ENCODE data around the gene KCNJ1.

Gene KCNJ1

DNA sequence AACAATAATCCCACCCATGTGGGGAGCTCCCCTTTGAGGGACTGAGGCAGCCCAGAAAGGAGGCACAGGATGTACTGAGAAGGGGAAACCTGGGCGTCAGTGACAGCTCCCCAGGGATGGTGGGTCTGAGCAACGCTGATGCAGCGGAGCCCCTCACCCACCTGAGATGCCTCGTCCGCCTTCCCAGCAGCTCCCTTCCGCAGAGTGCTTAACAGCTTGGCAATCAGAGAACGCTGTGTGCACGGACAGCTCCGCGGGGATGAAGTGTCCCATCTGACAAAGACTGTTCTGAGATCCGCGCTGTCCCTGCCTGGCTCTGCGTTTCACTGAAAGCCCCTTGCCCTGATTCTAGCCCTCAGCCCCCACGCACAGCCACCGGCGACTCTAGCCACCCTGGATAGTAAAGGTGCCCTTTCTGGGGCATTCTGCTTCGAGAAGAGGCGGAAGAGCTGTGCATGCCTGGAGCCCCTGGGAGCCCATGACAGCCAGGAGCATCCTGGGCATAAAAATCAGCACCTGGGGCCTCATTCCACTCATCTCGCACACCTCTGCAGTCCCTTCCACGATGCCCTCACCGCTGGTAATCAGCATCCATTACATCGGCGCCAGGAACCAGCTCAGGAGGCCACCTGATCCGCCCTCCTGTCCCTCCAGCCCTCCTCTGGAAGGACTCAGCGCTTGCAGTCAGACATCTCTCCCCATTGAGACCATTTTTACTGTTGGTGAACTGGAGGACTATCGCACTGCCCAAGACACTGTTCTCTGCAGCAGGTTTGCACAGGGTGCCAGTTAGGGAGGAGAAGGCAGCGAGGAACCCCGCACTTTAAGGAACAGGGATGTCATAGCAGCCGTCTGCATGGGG is 34.8 kb upstream of the KCNJ1 start:
- no peak for DNase-seq

DNA sequence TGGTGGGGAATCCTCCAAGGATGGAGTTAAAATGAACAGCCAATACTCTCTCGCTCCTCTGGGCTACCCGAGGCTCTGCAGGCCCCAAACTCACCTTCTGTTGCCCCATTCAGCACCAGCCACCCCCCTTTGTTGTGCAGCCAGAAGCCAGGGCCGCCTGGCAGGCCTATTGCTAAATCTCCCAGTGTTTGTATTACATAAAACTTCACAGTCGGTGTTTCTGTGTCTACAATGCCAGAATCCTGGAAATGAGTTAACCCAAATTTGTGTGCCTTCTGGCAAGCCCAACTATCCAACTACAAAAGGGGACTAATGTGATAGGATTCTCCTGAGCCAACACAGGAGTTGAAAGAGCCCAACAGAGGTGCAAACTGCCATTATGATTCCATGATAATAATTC is 33.4 kb upstream of the KCNJ1 start:
- peak in 1 of 51 donors; percentile 8 for DNase-seq

DNA sequence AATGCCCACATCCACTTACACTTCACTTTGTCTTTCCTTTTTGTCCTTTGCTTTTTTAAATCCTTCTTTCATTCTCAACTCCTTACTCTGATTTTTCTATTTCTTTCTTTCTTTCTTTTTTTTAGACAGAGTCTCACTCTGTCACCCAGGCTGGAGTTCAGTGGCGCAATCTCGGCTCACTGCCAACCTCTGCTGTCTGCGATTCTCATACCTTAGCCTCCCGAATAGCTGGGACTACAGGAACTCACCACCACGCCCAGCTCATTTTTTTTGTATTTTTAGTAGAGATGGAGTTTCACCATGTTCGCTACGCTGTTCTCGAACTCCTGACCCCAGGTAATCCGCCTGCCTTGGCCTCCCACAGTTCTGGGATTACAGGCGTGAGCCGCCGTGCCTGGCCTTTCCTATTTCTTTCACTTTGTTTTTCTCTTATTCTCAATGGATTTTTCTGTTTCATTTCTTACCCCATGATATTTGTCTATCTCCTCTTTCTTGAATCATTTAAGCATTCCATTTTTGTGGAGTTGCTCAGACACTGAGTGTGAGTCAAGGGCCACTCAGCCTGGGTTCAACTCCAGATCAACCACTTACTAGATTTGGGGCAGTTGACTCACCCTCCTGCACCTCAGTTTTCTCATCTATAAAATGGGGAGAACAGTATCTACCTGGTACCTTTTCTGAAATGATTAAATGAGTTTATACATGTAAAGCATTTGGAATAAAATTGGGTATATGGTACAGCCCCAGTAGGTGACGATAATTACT is 31.7 kb upstream of the KCNJ1 start:
- no peak for DNase-seq

DNA sequence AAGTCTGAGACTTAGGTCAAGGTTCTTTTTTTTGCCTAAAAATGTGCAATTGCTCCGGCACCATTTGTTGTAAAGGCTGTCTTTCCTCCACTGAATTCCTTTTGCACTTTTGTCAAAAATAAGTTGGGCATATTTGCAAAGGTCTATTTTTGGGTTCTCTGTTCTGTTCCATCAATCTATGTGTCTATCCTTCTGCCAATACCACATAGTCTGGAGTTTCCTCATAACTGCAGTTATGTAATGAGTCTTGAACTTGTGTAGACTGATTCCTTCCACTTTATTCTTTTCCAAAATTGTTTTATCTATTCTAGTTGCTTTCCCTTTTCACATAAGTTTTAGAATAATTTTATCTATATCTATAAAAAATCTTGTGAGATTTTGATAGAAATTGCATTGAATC is 30.7 kb upstream of the KCNJ1 start:
- DNase-seq = no peak

DNA sequence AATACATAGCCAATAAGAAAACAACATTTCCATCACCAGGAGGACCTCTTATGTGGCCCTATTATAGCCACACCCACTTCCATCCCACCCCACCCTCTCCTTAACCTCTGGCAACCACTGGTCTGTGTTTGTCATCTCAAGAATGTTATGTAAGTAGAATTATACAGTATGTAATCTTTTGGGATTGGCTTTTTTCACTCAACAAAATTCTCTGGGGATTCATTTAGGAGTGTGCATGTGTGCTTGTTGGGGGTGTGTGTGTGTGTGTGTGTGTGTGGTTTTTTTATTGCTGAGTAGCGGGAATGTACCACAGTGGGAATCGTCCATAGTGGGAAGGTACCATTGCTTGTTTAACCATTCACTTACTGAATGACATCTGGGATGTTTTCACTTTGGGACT is 29.3 kb upstream of the KCNJ1 start:
- no peak for DNase-seq

DNA sequence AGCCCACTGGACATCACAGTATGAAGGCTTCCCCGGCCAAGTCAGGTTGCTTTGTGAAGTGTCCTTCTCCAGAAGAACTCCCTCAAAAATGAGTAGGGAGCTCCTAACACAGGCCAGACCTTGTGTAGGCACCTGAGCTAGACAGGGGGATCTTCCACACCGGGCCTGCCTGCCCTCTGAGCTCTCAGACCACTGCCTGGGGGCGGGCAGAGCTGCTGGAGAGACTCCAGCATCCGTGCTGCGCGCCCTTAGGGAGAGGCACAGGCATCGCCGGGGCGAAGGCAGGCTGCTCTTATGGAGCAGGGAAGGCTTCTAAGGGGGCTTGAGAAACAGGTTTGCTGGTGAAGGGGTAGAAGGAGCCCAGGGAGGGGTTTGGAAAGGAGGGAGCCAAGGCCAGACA is 28.4 kb upstream of the KCNJ1 start:
- DNase-seq = no peak

DNA sequence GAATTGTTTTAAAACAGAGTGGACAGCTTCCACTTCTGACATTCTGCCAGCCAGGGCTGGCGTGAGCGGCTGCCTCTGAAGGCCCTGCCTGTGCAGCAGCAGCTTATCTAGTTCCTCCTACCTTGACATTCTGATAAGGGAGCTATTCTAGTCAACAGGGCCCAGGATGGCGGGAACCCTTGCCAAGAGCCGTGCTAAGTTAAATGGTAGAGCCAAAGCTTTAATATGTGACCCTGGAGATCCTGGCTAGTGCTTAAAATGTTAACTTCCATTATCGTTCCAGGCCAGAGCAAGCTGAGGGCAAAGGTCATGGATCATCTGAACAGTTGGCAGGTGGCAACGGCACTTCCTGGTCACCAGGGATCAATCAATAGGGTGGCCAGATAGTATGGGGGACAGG is 27.6 kb upstream of the KCNJ1 start:
- DNase-seq = no peak

DNA sequence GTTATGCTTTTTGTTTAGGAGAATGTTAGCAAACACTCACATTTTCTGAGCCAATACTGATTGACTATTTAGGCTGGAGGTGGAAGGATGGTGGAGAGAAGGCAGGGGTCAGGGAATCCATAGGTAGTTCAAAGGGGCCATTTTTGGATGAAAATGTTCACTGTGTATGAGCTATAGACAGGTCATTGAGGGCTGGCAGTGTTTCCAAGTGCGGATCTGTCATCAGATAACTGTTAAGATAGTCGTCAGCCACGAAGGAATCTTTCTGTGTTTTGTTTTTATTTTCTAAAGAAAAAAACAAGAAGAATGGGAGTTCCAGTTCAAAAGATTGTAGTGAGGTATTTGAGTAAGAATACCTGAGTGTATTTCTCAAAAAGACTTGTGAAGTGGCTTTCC is 27.2 kb upstream of the KCNJ1 start:
- no peak for DNase-seq

DNA sequence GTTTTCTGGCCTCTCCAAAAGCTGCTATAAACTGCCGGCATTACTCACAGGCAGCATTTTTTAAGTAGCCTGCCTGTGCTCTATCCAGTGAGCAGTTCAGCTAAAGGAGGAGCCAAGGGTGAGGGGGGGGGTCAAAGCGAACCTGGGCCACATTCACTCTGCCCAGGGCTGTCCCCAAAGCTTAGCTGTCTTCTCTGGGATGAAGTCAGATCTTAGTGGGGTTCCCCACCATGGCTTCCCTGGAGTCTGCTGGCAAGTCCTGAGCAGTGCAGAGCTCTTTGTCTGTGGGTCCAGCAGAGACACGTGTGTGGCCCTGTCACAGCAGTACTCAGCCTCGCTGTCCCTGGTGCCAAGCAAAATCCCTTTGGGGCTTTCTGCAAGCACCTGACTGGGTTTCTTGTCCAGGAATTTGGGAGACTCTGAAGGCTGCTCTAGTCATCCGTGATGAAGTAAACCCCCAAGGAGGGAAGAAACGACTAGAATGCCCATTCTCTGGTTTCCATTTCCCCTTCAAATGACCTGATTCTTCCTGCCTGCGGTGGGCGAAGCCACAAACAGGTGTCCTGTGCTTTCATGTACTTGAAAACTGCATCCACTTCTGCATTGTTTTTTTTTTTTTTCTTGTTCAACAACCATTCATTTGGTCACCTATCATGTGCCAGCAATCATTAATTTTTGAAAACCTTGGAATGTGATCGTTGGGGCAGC is 26.6 kb upstream of the KCNJ1 start:
- DNase-seq = no peak

DNA sequence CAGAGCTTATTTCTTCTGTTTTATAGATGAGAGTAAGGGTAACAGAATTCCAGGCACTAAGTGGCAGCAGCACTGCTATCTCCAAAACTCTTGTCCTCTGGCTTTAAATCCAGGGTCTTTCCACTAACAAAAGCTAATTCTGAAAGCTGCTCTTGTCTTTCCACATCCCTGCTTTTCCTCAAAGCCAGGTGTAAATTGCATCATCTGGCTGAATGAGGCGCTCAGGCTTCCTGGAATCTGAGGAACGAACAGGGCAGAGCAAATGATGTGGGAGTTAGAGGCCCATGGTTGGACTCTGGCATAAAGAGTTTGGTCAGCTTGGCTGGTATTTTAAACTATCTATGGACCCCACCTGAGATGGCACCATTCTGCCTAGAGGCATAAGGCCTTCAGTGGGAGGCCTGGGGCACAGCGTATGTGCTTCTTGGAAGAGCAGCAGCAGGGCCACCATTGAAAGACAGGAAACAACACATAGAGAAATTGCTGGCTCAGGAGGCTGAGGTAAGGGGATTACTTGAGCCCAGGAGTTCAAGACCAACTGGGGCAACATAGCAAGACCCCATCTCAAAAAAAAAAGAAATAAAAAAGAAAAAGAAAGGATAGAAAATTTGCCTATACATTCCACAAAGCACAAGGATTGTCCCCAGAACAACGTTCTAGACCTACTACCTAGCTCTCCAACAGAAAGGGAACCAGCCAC is 25.9 kb upstream of the KCNJ1 start:
- DNase-seq = no peak

DNA sequence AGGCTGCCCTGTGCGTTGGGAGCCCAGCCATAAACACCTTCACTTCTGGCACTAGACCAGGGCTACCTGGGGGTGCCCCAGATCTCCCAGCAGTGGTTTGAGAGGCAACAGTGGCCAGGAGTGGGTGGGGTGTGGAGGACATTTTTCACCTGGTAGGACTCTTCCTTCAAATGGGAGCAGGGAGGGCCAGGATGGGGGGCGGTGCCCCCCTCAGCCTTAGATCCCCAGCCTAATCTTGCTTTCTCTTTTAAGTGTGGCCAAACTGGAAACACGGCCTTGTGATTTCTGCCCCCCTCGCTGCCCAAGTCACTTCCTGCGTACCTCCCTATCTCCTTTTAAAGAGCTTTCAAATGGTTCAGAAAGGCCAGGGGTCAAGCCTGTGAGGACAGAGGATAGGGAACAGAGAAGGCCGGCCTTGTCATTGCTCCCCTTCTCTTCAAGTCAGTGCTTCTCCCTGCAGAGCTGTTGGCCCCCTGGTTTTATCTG is 24.9 kb upstream of the KCNJ1 start:
- no peak for DNase-seq

DNA sequence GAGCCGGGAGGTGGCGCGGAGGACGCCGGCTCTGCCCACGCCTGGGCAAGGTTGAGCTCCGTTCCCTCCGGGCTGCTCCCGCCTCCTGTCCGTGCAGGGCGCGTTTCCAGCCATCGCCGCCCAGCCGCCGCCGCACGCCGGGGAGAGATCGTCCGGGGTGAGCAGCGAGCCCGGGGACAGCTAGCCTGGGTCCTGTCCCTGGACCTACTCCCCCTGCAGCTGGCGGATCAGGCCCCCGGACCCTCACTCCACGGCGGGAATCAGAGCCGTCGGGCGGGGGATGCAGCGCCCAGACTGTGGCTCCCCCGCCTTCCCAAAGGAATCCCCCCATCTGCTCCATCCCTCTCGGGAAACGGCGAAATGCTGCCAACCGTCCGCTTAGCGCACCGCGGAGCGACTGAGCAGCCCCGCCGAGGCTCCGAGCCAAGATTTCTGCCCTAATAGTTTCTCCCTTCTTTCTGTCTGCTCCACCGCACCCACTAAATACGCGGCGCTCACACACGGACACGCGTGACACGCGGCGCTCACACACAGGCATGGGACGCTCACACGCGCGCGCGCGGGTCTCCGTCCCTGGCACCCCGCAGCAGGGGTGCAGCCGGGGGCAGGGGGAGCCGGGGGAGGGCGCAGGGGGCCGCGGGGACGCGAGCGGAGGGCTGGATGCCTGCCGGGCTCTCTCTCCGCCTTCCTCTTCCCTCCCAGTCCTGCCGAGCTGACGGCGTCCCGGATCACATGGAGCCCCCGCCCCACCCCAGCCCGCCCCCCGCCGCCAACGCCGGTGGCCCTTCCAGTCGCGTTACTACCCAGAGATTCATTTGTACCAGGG is 23.7 kb upstream of the KCNJ1 start, which contains the start of gene KCNJ5:
TSS of gene KCNJ5 (plus strand) at position 814 of the 826 bp plus-strand sequence. CDS start 19,918 bp downstream, outside the sequence.
- DNase-seq = peak in 18 of 51 donors; percentile 25 to 64 (median 48)

DNA sequence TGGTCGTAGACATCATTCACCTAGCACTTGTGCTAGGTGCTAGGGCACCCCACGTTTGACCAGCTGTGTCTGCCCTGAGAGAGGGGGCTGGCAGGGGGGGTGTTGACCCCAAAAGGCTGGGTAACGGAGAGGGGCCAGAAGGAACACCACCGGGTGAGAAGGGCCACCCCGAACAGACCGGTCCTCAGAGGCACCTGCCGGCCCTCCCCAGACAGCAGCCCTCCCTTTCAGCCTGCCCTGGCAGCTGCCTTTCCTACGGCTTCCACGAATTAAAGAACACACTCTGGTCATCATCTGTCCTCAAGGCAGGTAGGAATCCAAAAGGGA is 23.1 kb upstream of the KCNJ1 start:
- DNase-seq = no peak

DNA sequence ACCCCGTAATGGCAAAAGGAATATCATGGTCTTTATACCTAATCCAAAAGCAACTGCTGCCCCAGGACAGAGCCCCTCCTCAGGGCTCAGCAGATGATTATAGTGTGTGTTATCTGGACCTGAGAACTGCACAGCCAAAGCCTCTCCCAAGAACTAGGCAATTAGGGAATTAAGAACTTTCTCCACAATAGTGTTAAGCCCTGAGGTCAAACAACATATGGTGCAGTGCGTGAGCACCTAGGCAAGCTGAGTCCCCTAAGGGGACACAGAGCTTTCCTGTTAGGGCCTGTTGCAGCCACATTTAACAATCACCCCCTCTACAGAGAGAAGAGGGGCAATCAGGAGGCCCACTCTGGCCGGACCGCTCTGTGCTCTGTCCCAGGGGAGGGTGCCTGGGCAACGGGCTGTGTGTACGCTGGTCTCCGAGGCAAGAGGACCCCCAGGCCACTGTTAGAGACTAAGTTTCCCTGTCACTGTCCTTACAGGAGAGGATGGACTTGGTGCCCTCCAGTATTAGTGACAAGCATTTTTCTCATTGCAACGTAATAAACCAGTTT is 22.6 kb upstream of the KCNJ1 start:
- no peak for DNase-seq

DNA sequence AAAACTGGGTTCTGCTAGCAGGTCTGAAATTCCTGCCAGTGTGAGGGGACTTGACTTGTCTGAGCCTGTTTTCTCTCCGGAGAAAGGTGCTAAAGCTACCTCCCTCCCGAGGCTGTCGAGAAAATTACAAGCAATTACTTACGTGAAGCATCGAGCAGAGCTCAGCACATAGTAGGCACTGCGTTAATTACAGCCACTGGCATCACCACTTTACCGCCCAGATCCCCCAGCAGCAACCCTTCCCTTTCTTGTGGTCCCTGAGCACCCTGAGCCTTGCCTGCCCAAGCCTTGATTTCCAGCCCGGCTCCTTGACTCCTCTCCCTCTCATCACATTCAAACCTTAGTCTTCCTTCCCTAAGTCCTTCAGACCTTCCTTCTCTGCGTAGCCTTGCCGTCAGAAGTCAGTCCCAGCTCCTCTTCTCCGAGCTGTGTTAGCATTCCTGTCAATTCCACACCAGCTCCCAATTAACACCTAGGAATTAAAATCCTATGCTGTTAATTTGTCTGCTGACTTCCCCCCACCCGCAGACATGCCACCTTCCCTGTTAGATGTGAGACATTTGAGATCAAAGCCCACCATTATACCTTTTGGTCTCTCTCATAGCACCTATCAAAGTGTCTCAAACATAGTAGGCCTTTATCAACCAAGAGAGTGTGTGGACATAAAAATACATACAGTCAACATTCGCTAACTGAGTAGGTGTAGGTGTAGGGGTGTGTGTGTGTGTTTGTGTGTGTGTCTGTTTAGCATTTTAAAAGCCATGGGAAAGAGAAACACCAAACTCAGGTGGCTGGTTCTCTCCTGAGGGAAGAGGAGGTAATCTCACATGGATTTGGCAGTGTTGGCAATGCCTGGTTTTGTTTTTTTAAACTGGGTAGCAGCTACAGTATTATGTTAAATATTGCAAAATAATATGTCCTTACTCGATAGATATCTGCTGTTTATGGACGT is 21.2 kb upstream of the KCNJ1 start:
- no peak for DNase-seq

DNA sequence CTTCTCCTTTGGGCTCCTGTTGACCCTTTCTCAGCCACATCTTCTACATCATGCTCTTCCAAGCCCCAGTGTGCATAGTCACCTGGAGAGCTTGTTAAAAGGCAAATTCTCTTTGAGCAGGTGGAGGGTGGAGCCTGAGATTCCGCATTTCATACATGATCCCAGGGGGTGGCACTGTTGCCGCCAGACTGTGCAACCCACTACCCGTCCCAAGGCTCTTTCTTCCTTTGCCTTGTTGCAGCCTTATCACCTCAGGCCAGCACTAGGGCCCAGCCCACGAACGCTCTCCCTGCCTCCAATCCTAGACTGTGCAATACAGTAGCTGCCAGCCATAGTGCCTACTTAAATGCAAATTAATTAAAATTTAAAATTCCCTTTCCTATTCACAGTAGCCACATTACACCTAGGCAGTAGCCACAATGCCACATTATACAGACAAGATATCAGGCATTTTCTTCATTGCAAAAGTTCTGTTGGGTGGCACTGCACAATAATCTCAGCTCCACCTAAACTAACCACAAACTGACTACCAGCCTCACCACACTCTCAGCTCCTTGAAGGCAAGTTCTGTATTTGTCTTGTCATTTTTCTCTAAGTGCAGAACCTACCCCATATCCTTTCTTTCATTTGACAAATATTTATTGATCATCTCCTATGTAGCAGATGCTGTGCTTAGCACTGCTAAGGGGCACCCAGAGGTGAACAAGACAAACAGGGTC is 19.5 kb upstream of the KCNJ1 start:
- DNase-seq = no peak

DNA sequence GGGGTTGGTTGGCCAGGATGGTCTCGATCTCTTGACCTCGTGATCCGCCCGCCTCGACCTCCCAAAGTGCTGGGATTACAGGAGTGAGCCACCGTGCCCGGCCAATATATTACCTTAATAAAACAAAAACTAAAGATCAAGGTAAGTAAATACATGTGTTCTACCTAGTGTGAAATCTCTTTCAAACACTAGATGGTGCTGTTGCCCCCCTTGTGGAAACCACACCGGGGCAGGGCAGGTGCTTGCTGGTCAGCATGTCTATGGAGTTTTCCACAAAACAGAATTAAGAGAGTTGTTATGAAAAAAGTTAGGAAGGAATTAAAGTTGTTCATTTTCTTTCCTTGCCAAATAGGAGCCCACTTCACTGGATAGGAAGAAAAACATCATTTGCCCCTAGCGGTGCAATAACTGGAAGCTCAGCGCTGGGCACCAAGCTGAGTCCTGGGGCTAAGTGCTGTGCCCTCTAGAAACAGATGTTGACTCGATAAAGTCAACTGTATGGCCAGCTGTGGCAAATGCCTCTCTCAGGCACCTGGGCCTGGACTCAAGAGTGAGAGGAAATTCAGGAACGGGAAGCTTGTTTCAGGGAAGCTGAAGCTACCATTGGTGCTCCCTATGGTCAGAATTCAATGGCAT is 17.7 kb upstream of the KCNJ1 start:
- DNase-seq = peak in 27 of 51 donors; percentile 13 to 73 (median 36)

DNA sequence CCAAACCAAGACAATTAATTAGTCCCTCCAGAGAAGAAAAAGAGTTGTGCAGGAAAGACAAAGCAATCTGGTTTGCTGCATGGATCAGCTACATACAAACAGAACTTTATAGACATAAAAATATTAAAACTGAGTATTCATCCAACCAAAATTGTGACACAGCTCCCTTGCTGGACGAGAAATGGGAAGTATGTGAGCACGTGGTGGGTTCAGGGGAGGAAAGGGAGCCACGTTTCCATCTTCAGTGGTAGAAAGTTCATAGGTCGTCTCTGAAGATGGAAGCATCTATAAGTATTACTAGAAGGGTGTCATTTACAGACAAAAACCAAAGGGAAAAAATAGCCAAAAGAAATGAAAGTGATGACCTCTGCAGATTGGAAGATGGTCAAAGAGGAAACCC is 17.0 kb upstream of the KCNJ1 start:
- DNase-seq = no peak

Measured in hypothalamus (tissue), 51 donors.